MM.1S (cell line): Measurements from ENCODE around the gene RAB3B.

Experiments used
- DNase-seq: peaks from one replicate; pipeline ENCODE4 v3.0.0-alpha.2; 2015
- H2AFZ ChIP-seq: fragments of 300-600 bp; sonication (generic); 2 replicates; pipeline ENCODE4 v1.6.0; 2016; ENCODE audit warnings: antibody characterized with exemption, low read length
- H3F3A ChIP-seq: fragments of 300-600 bp; sonication (generic); 2 replicates; pipeline ENCODE4 v1.6.1; 2016; ENCODE audit warnings: mild to moderate bottlenecking, antibody characterized with exemption, low read length, moderate library complexity, mixed read lengths; ENCODE audit not compliant: insufficient read depth
- H3K27ac ChIP-seq: fragments of 300-600 bp; sonication (generic); 2 replicates; pipeline ENCODE4 v1.5.1; 2016; ENCODE audit warnings: mild to moderate bottlenecking, low read length
- H3K27me3 ChIP-seq: fragments of 300-600 bp; sonication (generic); replicated peaks from 2 replicates; pipeline ENCODE4 v1.6.0; 2016; ENCODE audit warnings: low read length; ENCODE audit not compliant: insufficient read depth
- H3K36me3 ChIP-seq: fragments of 300-600 bp; sonication (generic); replicated peaks from 2 replicates; pipeline ENCODE4 v1.6.1; 2016; ENCODE audit warnings: mild to moderate bottlenecking, low read length, mixed read lengths; ENCODE audit not compliant: insufficient read depth
- H3K4me1 ChIP-seq: fragments of 300-600 bp; sonication (generic); 2 replicates; pipeline ENCODE4 v1.6.1; 2016; ENCODE audit warnings: low read length, mixed read lengths
- H3K4me2 ChIP-seq: fragments of 300-600 bp; sonication (generic); 2 replicates; pipeline ENCODE4 v1.6.0; 2016; ENCODE audit warnings: low read depth, low read length
- H3K4me3 ChIP-seq: fragments of 300-600 bp; sonication (generic); 2 replicates; pipeline ENCODE4 v1.5.1; 2016; ENCODE audit warnings: low read length, mixed read lengths
- H3K79me2 ChIP-seq: fragments of 300-600 bp; sonication (generic); 2 replicates; pipeline ENCODE4 v1.6.1; 2016; ENCODE audit warnings: mixed run types, low read length, mixed read lengths
- H3K9ac ChIP-seq: fragments of 300-600 bp; sonication (generic); 2 replicates; pipeline ENCODE4 v1.6.1; 2016; ENCODE audit warnings: low read length, mixed read lengths
- H3K9me2 ChIP-seq: fragments of 300-600 bp; sonication (generic); replicated peaks from 2 replicates; pipeline ENCODE4 v1.6.1; 2016; ENCODE audit warnings: mild to moderate bottlenecking, low read length, mixed read lengths; ENCODE audit not compliant: insufficient read depth
- H3K9me3 ChIP-seq: fragments of 300-600 bp; sonication (generic); replicated peaks from 2 replicates; pipeline ENCODE4 v1.6.1; 2016; ENCODE audit warnings: mild to moderate bottlenecking, low read length, mixed read lengths; ENCODE audit not compliant: insufficient read depth
- H4K20me1 ChIP-seq: fragments of 300-600 bp; sonication (generic); 2 replicates; pipeline ENCODE4 v1.6.1; 2016; ENCODE audit warnings: mild to moderate bottlenecking, low read length, moderate library complexity, mixed read lengths; ENCODE audit not compliant: insufficient read depth
- EZH2 ChIP-seq: fragments of 300-600 bp; sonication (generic); optimal IDR thresholded peaks from 2 replicates; pipeline ENCODE3; 2017; ENCODE audit warnings: low read depth, mild to moderate bottlenecking, antibody characterized with exemption, low read length, mixed read lengths
- EZH2phosphoT487 ChIP-seq: fragments of 300-600 bp; sonication (generic); IDR thresholded peaks from 2 replicates; pipeline ENCODE4 v1.6.1; 2018; ENCODE audit warnings: antibody characterized with exemption, low read length
- TF ChIP-seq, protein P1 (sequence below): fragments of 300-600 bp; sonication (generic); IDR thresholded peaks from 2 replicates; pipeline ENCODE4 v1.5.1; 2016; ENCODE audit warnings: antibody characterized with exemption, low read length, mixed read lengths

Gene RAB3B

DNA sequence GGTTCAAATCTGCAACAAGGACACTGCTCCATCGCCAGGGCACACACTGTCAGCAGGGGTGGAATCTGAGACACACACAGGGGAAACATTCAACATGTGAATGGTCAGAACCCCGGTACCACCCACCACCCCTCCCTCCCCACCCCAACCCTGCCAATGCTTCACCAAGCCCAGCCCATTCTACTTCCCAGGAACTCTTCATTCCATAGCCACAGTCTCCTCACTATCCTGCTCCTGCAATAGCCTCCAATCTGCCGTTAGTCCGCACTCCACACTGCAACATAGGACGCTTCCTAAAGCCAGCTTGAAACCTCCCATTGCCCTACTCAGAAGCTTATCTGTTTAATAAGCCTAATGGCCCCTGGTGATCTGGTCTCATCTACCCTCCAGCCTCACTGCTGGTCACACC is 7.5 kb upstream of the RAB3B start:
- Histone ChIP-seq H3K9me2 (no peaks in the 10 kb centered on the region), H3K9me3 (no peaks in the 10 kb centered on the region), H3K4me1 (peaks cover 6% of the 10 kb centered on the region; the same call in 1 of the 2 replicates), H3K4me3 (no peak overlapping the region), H3F3A (no peaks in the 10 kb centered on the region), H3K4me2 (no peak overlapping the region), H3K36me3 (no peaks in the 10 kb centered on the region), H3K79me2 (no peaks in the 10 kb centered on the region), H3K27me3 (no peaks in the 10 kb centered on the region), H3K9ac (no peak overlapping the region), H4K20me1 (no peaks in the 10 kb centered on the region), H3K27ac (no peak overlapping the region), H2AFZ (no peak overlapping the region)
- DNase-seq = no peak
- no peak for TF ChIP-seq EZH2phosphoT487
- TF ChIP-seq EZH2 = no peak
- TF ChIP-seq, protein P1, sequence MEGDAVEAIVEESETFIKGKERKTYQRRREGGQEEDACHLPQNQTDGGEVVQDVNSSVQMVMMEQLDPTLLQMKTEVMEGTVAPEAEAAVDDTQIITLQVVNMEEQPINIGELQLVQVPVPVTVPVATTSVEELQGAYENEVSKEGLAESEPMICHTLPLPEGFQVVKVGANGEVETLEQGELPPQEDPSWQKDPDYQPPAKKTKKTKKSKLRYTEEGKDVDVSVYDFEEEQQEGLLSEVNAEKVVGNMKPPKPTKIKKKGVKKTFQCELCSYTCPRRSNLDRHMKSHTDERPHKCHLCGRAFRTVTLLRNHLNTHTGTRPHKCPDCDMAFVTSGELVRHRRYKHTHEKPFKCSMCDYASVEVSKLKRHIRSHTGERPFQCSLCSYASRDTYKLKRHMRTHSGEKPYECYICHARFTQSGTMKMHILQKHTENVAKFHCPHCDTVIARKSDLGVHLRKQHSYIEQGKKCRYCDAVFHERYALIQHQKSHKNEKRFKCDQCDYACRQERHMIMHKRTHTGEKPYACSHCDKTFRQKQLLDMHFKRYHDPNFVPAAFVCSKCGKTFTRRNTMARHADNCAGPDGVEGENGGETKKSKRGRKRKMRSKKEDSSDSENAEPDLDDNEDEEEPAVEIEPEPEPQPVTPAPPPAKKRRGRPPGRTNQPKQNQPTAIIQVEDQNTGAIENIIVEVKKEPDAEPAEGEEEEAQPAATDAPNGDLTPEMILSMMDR = no peak

- no peak for DNase-seq
- Histone ChIP-seq H3K4me2 (peak overlapping the region; percentile 49; the same call in 1 of the 2 replicates), H2AFZ (peak overlapping the region; percentile 90), H3K9me2 (no peaks in the 10 kb centered on the region), H3K79me2 (0 out of 2 replicates have a peak, but pooled peaks cover 3% of the 10 kb centered on the region), H3K4me1 (peaks cover 8% of the 10 kb centered on the region), H3K4me3 (peak overlapping the region; percentile 71), H4K20me1 (no peaks in the 10 kb centered on the region), H3F3A (no peaks in the 10 kb centered on the region; the same call in 1 of the 2 replicates), H3K9ac (peak overlapping the region; percentile 64), H3K9me3 (no peaks in the 10 kb centered on the region), H3K27ac (no peak overlapping the region), H3K36me3 (no peaks in the 10 kb centered on the region), H3K27me3 (no peaks in the 10 kb centered on the region)
- TF ChIP-seq EZH2 (no peak), EZH2phosphoT487 (no peak)
- TF ChIP-seq, protein P1 = no peak
Observed at GRCh38 chr1:51989582-51990477, 670 bp downstream of the RAB3B start.

DNA sequence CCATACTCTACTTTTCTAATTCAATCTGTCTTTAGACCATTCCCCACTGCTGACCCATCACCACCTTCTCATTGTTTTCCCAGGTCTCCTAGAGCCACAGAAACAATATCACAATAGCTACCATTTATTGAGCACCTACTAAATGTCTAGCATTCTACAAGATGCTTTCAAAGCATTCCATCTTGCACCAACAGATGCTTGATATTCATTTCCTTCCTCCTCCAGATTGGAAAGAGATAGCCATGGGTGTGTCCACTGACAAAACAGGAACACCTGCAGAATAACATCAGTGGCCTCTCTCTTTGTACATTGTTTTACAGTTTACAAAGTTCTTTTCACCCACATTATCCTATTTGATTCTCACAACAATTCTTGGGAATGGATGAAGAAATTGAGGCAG is 2.2 kb downstream of the RAB3B start:
- H3K4me3 ChIP-seq = no peak overlapping the region
- no peak overlapping the region for H3K4me2 ChIP-seq
- H3K9me2 ChIP-seq = no peaks in the 10 kb centered on the region
- no peak for DNase-seq
- no peaks in the 10 kb centered on the region for H3K27me3 ChIP-seq
- H3K79me2 ChIP-seq = 0 out of 2 replicates have a peak, but pooled peaks cover 3% of the 10 kb centered on the region
- H3K27ac ChIP-seq = no peak overlapping the region
- peaks cover 9% of the 10 kb centered on the region for H3K4me1 ChIP-seq
- H3K9me3 ChIP-seq = no peaks in the 10 kb centered on the region
- H2AFZ ChIP-seq = no peak overlapping the region
- no peaks in the 10 kb centered on the region for H3K36me3 ChIP-seq
- no peaks in the 10 kb centered on the region for H4K20me1 ChIP-seq
- no peak overlapping the region for H3K9ac ChIP-seq
- TF ChIP-seq EZH2 (no peak), EZH2phosphoT487 (no peak)
- TF ChIP-seq, protein P1 = no peak
- H3F3A ChIP-seq = no peaks in the 10 kb centered on the region; the same call in 1 of the 2 replicates
